Stomach (tissue), 4 donors: Measurements from ENCODE around the gene SARDH.

Source experiments
- CTCF ChIP-seq, 7 experiments: fragments of 450-650 bp in 4 of 7; fragments of 200-600 bp in 3 of 7; sonication (generic) in 3 of 7; IDR thresholded peaks; one replicate each; pipeline ENCODE4 v1.5.1; 2016 to 2019; ENCODE audit warnings: antibody characterized with exemption in 7 of 7, control low read depth in 2 of 7, mild to moderate bottlenecking in 1 of 7
- EP300 ChIP-seq: sonication (generic); formaldehyde crosslinking; IDR thresholded peaks from one replicate; pipeline ENCODE4 v1.6.1; 2017; ENCODE audit warnings: antibody characterized with exemption
- POLR2A ChIP-seq, 4 donors: fragments of 450-650 bp; IDR thresholded peaks; one replicate each; pipeline ENCODE4 v1.6.1; 2016; ENCODE audit warnings: antibody characterized with exemption in 4 of 4, control low read depth in 2 of 4, mild to moderate bottlenecking in 1 of 4, moderate library complexity in 1 of 4

- no peak for TF ChIP-seq CTCF (IDR thresholded peaks at IDR 0.05)
- no peak for TF ChIP-seq EP300
- TF ChIP-seq POLR2A (IDR thresholded peaks at IDR 0.05), result no peak
Measured at GRCh38 chr9:133680976-133681657, 57.0 kb downstream of the SARDH start.
